Tibial nerve (tissue), 4 donors: ENCODE measurements around the gene ZNF618.

Experiments used
- CTCF ChIP-seq, 5 experiments: fragments of 200-600 bp in 3 of 5; fragments of 450-650 bp in 2 of 5; sonication (generic) in 3 of 5; IDR thresholded peaks; one replicate each; pipeline ENCODE4 v1.5.1; 2016 to 2019; ENCODE audit warnings: antibody characterized with exemption in 5 of 5, mild to moderate bottlenecking in 3 of 5, moderate library complexity in 2 of 5
- EP300 ChIP-seq, 2 donors: sonication (generic); formaldehyde crosslinking; IDR thresholded peaks; one replicate each; pipeline ENCODE4 v1.6.1; 2017; ENCODE audit warnings: antibody characterized with exemption in 2 of 2, mild to moderate bottlenecking in 1 of 2

- TF ChIP-seq EP300 (IDR thresholded peaks at IDR 0.05) (no peak), CTCF (IDR thresholded peaks at IDR 0.05) (no peak)
These were observed 184.0 kb downstream of the ZNF618 start for GRCh38 chr9:114060070-114060469.
